Measurements from ENCODE around the gene ARL15. TPM values are rescaled to one million over a fixed set of nuclear protein-coding genes. Genes with fewer than 3 reads are reported as not detected.
"Not testable (repeated sequence)": the region's sequence is repeated elsewhere in the genome, so short reads cannot be mapped to it uniquely, and the experiment has no call there.

ARL15 gene
- total RNA-seq, 1 donor, result 28.1 TPM

GRCh38 chr5:53987101-53987500, 323.3 kb downstream of the ARL15 start:
- H3K4me3 ChIP-seq (ENCODE audit: low read depth, low read length), result no peak overlapping the region
- DNase-seq (ENCODE audit: low read depth), result no peak
- TF ChIP-seq, protein P1, sequence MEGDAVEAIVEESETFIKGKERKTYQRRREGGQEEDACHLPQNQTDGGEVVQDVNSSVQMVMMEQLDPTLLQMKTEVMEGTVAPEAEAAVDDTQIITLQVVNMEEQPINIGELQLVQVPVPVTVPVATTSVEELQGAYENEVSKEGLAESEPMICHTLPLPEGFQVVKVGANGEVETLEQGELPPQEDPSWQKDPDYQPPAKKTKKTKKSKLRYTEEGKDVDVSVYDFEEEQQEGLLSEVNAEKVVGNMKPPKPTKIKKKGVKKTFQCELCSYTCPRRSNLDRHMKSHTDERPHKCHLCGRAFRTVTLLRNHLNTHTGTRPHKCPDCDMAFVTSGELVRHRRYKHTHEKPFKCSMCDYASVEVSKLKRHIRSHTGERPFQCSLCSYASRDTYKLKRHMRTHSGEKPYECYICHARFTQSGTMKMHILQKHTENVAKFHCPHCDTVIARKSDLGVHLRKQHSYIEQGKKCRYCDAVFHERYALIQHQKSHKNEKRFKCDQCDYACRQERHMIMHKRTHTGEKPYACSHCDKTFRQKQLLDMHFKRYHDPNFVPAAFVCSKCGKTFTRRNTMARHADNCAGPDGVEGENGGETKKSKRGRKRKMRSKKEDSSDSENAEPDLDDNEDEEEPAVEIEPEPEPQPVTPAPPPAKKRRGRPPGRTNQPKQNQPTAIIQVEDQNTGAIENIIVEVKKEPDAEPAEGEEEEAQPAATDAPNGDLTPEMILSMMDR (IDR thresholded peaks at IDR 0.05; ENCODE audit: insufficient read depth, low read depth, low read length), result no peak

DNA sequence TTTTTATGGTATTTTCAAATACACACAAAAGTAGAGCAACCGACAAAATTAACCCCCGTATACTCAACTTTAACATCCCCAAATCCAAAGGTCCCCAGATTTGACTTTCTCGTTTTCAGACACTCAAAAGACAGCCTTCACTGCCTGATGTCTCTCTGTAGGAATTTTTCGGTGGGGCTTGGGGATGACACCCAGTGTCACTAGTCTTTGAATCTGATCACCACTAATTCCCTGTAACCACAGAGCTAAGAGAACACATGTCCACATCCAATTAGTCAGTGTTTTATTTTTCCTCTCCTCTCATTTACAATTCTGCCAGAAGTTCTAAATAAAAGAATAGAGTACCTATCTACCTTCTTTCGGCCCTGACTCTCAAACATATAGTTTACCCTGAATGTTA, 324.6 kb downstream of the ARL15 start:
- DNase-seq (ENCODE audit: low read depth), result no peak
- TF ChIP-seq, protein P1 (IDR thresholded peaks at IDR 0.05; ENCODE audit: insufficient read depth, low read depth, low read length), result no peak
- H3K4me3 ChIP-seq (ENCODE audit: low read depth, low read length), result no peak overlapping the region

- H3K4me3 ChIP-seq (ENCODE audit: low read depth, low read length), result no peak overlapping the region
- TF ChIP-seq, protein P1 (IDR thresholded peaks at IDR 0.05; ENCODE audit: insufficient read depth, low read depth, low read length), result no peak
Observed at GRCh38 chr5:53984971-53985370, 325.4 kb downstream of the ARL15 start.

DNA sequence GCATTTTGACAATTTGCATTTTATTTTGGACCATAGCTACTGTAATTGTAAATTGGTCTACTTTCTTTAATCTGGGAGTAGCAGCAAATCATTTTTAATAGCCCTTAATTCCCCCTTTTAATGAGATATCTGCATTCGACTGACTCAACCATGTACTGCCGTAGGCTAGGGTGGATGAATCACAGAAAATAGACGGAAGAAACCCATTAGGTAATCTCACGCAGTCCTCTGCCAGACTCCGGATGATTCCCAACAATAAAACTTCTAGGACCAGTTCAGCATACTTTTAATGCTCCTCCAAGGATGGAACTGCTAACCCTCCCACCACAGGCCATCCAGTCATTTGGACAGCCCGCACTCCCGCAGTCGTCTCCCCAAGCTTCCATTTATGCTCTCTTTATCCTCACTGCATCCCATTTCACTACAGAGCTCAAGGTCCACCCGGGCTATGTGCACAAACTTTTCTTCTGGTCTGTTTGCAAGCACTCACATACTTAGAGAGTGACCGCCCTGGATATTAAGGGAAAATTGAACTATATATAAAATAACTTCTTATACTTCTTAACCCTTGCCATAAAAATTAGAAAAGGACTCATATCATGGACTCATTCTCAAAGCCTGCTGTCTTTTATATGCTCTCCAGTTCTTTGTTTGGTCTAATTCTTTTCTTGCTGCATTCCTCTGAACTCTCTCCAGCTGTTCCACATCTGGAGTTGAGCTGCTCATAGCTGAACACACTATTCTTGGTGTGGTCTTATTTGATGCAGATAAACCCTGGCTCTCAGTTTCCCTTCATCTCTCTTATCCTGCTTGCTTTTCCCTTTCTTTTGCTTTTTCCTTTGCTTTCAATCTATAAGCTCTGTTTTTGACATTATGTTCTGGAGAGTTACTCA, 326.6 kb downstream of the ARL15 start:
- TF ChIP-seq, protein P1 (IDR thresholded peaks at IDR 0.05; ENCODE audit: insufficient read depth, low read depth, low read length), result no peak
- DNase-seq (ENCODE audit: low read depth), result peak; percentile 60
- H3K4me3 ChIP-seq (ENCODE audit: low read depth, low read length), result no peak overlapping the region

More at GRCh38 chr5:53984971-53985370, 325.4 kb downstream of the ARL15 start:
- DNase-seq (ENCODE audit: low read depth), result no peak

DNA sequence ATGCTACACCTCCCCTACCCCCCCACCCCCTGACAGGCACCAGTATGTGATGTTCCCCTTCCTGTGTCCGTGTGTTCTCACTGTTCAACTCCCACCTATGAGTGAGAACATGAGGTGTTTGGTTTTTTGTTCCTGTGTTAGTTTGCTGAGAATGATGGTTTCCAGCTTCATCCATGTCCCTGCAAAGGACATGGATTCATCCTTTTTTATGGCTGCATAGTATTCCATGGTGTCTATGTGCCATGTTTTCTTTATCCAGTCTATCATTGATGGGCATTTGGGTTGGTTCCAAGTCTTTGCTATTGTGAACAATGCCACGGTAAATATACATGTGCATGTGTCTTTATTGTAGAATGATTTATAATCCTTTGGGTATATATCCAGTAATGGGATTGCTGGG, 328.1 kb downstream of the ARL15 start:
- DNase-seq (ENCODE audit: low read depth), result not testable (repeated sequence)

GRCh38 chr5:53980061-53980460, 330.3 kb downstream of the ARL15 start:
- TF ChIP-seq, protein P1 (IDR thresholded peaks at IDR 0.05; ENCODE audit: insufficient read depth, low read depth, low read length), result no peak
- no peak overlapping the region for H3K4me3 ChIP-seq (ENCODE audit: low read depth, low read length)

More for the DNA sequence above, 328.1 kb downstream of the ARL15 start:
- not testable (repeated sequence) for H3K4me3 ChIP-seq (ENCODE audit: low read depth, low read length)

GRCh38 chr5:53974021-53974420, 336.4 kb downstream of the ARL15 start:
- no peak overlapping the region for H3K4me3 ChIP-seq (ENCODE audit: low read depth, low read length)
- TF ChIP-seq, protein P1 (IDR thresholded peaks at IDR 0.05; ENCODE audit: insufficient read depth, low read depth, low read length), result no peak
- no peak for DNase-seq (ENCODE audit: low read depth)

More at GRCh38 chr5:53980061-53980460, 330.3 kb downstream of the ARL15 start:
- no peak for DNase-seq (ENCODE audit: low read depth)

Data from fibroblast of villous mesenchyme (primary cell).